NCI-H460 (cell line): ENCODE data around the gene RBBP8NL. TPM values are rescaled to one million over a fixed set of nuclear protein-coding genes. Genes with fewer than 3 reads are reported as not detected.

Source experiments
- DNase-seq: peaks from one replicate; pipeline ENCODE4 v3.0.0-alpha.2; 2016; ENCODE audit warnings: low read depth; ENCODE audit errors: extremely low read depth
- polyA plus RNA-seq: library from polyadenylated mRNA; depleted of rRNA; stranded (reverse); fragments of >200 nt; gene quantifications from 2 replicates; pipeline ENCODE4 v1.2.3, GENCODE V29; 2014; cell fraction: nucleus; rRNA removed
- total RNA-seq: library from RNA; depleted of rRNA; stranded (reverse); fragments of >200 nt; shearing (Covaris generic); gene quantifications from 2 replicates; pipeline ENCODE4 v1.2.3, GENCODE V29; 2014; rRNA removed

RBBP8NL gene, protein sequence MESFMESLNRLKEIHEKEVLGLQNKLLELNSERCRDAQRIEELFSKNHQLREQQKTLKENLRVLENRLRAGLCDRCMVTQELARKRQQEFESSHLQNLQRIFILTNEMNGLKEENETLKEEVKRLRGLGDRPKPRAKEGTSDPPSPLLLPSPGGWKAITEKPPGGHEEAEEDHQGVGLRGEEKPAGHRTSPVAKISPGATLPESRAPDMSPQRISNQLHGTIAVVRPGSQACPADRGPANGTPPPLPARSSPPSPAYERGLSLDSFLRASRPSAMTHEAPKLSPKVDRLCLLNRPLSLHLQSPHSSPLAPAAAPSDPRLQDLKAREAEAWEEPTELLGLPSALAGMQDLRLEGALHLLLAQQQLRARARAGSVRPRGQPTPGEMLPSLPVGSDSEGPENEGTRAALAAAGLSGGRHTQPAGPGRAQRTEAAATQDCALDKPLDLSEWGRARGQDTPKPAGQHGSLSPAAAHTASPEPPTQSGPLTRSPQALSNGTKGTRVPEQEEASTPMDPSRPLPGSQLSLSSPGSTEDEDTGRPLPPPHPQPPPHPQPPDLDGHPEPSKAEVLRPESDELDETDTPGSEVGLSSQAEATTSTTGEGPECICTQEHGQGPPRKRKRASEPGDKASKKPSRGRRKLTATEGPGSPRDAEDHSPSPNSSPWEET
- not detected in 2 replicates for total RNA-seq
- not detected in 2 replicates for polyA plus RNA-seq

GRCh38 chr20:62427172-62428001 is at the start of gene RBBP8NL:
TSS of gene RBBP8NL (minus strand) at chr20:62427539. CDS start at chr20:62419647, 7,892 bp downstream.
- no peak for DNase-seq

DNA sequence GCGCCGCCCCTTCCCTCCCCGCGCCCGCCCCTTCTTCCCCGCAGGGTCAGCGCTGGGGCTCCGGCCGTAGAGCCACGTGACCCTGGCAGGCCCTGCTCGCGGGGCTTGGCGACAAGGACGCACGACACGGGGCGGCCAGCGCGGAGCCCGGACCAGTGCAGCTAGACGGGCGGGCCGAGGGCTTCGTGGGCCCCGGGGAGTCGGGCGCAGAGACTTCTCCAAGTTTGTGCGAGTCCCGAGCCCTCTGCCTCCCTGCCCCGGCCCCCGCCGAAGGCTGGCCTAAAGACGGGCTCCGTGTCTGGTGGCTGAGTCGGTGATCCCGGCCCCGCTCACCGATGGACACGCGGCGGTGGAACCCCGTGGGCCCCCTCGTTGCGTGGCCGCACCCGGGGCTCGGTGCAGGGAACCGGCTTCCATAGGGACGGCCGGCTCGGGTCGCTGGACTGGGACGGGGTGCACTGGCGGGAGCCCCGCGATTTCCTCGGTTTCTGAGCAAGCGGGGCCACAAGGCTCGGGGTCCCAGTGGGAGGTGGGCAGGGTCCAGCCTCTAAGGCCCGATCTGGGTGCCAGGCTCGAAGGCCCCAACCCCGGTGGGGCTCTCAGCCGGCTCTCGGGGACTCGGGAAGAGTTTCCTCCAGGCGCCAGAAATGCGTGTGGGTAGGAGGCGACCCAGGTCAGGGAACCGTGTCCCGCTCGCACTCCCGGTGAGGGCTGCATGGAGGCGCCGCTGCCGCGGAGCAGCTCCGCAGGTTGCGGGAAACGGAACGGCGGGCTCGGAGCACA is 48.9 kb upstream of the RBBP8NL start:
- DNase-seq: no peak

GRCh38 chr20:62475772-62476055 is 48.4 kb upstream of the RBBP8NL start, which contains the start of gene GATA5:
TSS of gene GATA5 (minus strand) at chr20:62475995. CDS start at chr20:62475521, 474 bp downstream.
- DNase-seq: no peak

- DNase-seq: no peak
Measured at GRCh38 chr20:62475027-62475771, 47.9 kb upstream of the RBBP8NL start.

- DNase-seq: no peak
Measured at GRCh38 chr20:62474604-62475026, 47.3 kb upstream of the RBBP8NL start.

- no peak for DNase-seq
Measured at GRCh38 chr20:62473717-62474603, 46.6 kb upstream of the RBBP8NL start.

DNA sequence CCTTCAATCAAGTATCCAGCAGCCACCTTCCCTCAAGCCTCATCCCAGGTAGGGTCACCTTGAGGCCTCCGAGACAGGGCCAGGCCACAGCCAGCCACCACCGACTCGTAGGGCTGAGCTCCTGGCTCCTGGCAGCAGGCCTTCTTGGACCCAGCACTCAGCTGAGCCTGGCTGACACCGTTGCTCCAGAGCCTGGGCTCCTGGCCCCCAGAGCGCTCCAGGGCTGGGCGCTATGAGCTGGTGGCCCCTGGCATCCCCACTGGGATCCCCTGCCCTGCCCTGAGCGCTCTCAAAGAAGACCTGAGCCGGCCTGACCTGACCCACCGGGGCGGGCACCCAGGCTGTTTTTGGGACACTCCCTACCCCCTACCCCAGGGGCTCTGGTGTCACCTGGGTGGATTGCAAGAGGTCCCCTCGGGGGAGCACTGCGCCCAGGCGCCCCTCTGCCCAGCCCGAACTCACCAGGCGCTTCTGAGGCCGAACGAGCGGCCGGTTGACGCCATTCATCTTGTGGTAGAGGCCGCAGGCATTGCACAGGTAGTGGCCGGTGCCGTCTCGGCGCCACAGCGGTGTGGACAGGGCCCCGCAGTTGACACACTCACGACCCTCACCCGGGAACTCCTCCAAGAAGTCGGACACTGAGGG is 45.7 kb upstream of the RBBP8NL start:
- no peak for DNase-seq

- no peak for DNase-seq
Measured at GRCh38 chr20:62472138-62472940, 45.0 kb upstream of the RBBP8NL start.

GRCh38 chr20:62470459-62470858 is 43.1 kb upstream of the RBBP8NL start:
- DNase-seq: no peak

- DNase-seq: no peak
Measured at GRCh38 chr20:62470001-62470400, 42.7 kb upstream of the RBBP8NL start.

DNA sequence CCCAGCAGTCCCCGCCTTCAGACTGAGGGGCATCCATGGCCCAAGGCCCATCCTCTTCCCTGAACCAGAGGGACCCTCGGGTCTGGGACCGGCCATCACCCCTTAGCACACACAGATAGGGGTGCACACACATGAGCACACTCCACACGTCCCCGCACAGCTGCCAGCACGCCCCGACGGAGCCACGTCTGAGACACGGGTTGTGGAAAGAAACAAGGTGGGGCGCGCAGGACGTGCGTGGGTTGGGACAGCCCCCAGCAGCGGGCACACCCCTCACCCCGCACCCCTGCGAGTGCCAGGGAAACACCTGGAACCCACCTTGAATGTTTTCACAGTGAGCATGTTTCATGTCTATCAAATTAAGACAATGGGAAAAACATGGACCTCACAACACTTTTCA is 42.0 kb upstream of the RBBP8NL start:
- no peak for DNase-seq

GRCh38 chr20:62466806-62467537 is 39.6 kb upstream of the RBBP8NL start:
- no peak for DNase-seq

- no peak for DNase-seq
Measured at GRCh38 chr20:62466072-62466760, 38.9 kb upstream of the RBBP8NL start.

DNA sequence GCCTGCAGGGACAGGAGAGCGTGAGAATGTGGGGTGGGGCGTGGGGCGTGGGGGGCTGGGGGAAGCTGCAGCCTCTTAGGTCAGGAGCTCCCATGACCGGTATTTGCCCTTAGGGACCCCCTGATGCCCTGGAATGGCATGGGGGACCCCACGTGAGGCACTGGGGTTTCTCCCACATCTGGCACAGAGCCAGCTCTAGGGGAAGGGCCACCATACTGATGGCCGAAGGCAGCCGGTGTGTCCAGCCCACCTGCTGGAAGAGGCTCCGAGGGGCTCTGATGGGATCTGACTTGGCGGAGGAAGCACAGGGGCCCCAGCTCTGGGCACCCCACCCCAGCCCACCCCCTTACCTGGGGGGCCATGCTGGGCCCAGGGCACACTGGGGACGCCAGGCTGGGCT is 37.7 kb upstream of the RBBP8NL start:
- DNase-seq: no peak

- DNase-seq: no peak
Measured at GRCh38 chr20:62464425-62464770, 37.1 kb upstream of the RBBP8NL start.
